ENCODE data around the gene SRP14.
"Not testable (repeated sequence)": the region's sequence is repeated elsewhere in the genome, so short reads cannot be mapped to it uniquely, and the experiment has no call there.

SRP14 gene

GRCh38 chr15:40048926-40049475 is 10.0 kb upstream of the SRP14 start:
- no peak for DNase-seq

GRCh38 chr15:40048211-40048792 is 9.3 kb upstream of the SRP14 start:
- peak; percentile 55 for DNase-seq

- DNase-seq: peak; percentile 94
Observed at GRCh38 chr15:40047415-40048210, 8.6 kb upstream of the SRP14 start.

GRCh38 chr15:40046721-40047414 is 7.9 kb upstream of the SRP14 start:
- DNase-seq: peak; percentile 46

- DNase-seq: no peak
Observed at GRCh38 chr15:40045572-40046217, 6.7 kb upstream of the SRP14 start.

GRCh38 chr15:40044717-40045571 is 6.0 kb upstream of the SRP14 start:
- DNase-seq: peak; percentile 92

GRCh38 chr15:40043927-40044716 is 5.1 kb upstream of the SRP14 start:
- no peak for DNase-seq

GRCh38 chr15:40042791-40043320 is 3.9 kb upstream of the SRP14 start:
- no peak for DNase-seq

GRCh38 chr15:40040770-40041169 is 1.8 kb upstream of the SRP14 start:
- no peak for DNase-seq

GRCh38 chr15:40040293-40040635 is 1.3 kb upstream of the SRP14 start:
- no peak for DNase-seq

- no peak for DNase-seq
Observed at GRCh38 chr15:40038275-40038637, 725 bp downstream of the SRP14 start.

- DNase-seq: no peak
Observed at GRCh38 chr15:40037721-40038120, 1.3 kb downstream of the SRP14 start.

- DNase-seq: not testable (repeated sequence)
Observed at GRCh38 chr15:40035182-40035581, 3.8 kb downstream of the SRP14 start.

GRCh38 chr15:40034186-40034946 is 4.6 kb downstream of the SRP14 start:
- no peak for DNase-seq

GRCh38 chr15:40032125-40032839 is 6.7 kb downstream of the SRP14 start:
- DNase-seq: no peak

GRCh38 chr15:40031300-40031699 is 7.7 kb downstream of the SRP14 start:
- DNase-seq: no peak

GRCh38 chr15:40029979-40030893 is 8.7 kb downstream of the SRP14 start:
- no peak for DNase-seq

GRCh38 chr15:40028853-40029252 is 10.1 kb downstream of the SRP14 start:
- DNase-seq: no peak

GRCh38 chr15:40028193-40028592 is 10.8 kb downstream of the SRP14 start:
- no peak for DNase-seq

Data from activated CD4-positive, alpha-beta T cell treated with anti-CD3 and anti-CD28 coated beads, Interleukin-10, Interleukin-2, amounts not matched to agents 100 ng/mL and 50 ng/mL, durations not matched to agents 16 hours and 8 hours (primary cell).